ENCODE measurements around the gene SERPINB11. TPM values are rescaled to one million over a fixed set of nuclear protein-coding genes. Genes with fewer than 3 reads are reported as not detected.

Gene SERPINB11
- total and polyA plus RNA-seq, 4 donors, result 0.47 TPM; not detected in 3

DNA sequence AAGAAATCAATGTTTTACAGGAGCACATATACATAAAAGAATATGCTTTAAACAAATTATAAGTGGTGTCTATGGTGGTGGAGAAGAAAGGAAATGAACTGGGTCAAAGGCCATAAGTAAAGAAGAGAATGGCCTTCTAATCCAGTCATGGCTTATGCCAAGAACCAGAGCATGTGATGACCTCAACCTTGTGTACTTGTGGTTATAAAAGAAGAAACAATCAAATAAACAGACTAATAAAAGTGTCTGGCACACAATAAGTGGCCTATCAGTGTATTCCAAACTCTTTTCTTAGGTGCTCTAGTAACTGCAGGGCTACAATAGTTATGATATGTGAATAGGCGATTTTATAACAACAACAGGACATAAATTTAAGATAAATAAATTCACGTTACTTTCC lies 2.6 kb downstream of the SERPINB11 start:
- no peaks in the 10 kb centered on the region for H3K36me3 ChIP-seq (ENCODE audit: control insufficient read depth in 4 of 4, insufficient read depth in 3 of 4, low read depth in 1 of 4, low read length in 3 of 4)
- TF ChIP-seq RXRA (IDR thresholded peaks at IDR 0.05) (no peak), ATF3 (IDR thresholded peaks at IDR 0.05) (no peak), HNF4G (IDR thresholded peaks at IDR 0.05) (no peak)
- H3K4me3 ChIP-seq (ENCODE audit: low read depth in 1 of 3, low read length in 3 of 3), result no peak overlapping the region
- 87% methylated on average over 2 of the region's 2 CpGs for whole genome bisulfite sequencing
- peaks cover 0 to 3% (median 0%) of the 10 kb centered on the region in 4 donors for H3K4me1 ChIP-seq (ENCODE audit: control insufficient read depth in 4 of 4, insufficient read depth in 4 of 4, low read length in 3 of 4)
- no peak for DNase-seq (ENCODE audit: low spot score)
- no peaks in the 10 kb centered on the region for H3K9me3 ChIP-seq (ENCODE audit: control insufficient read depth in 4 of 4, low read length in 3 of 4)
- no peak overlapping the region for H3K27ac ChIP-seq (ENCODE audit: low read depth in 1 of 2, low read length in 2 of 2)
- H3K27me3 ChIP-seq (ENCODE audit: control insufficient read depth in 4 of 4, insufficient read depth in 4 of 4, low read length in 3 of 4), result no peaks in the 10 kb centered on the region
- H3K9ac ChIP-seq (ENCODE audit: low read depth in 1 of 2, low read length in 2 of 2), result no peak overlapping the region

DNA sequence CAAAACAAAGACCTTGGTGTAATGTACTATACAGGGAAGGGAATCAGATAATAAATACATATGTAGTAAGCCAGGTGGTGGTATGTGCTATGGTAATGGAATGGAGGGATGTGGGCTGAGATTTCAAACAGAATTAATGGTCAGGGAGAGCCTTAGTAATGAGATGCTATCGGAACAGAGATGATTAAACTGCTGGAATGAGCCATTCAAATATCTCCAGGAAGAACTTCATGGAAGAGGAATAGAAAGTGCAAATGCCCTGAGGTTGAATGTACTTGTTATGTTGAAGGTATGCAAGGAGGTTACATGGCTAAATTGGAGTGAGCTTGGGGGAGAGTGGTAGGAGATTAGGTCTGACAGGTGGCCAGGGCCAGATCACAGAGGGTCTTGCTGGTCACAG lies 5.1 kb downstream of the SERPINB11 start:
- H3K9me3 ChIP-seq (ENCODE audit: control insufficient read depth in 4 of 4, low read length in 3 of 4), result no peaks in the 10 kb centered on the region
- H3K36me3 ChIP-seq (ENCODE audit: control insufficient read depth in 4 of 4, insufficient read depth in 3 of 4, low read depth in 1 of 4, low read length in 3 of 4), result no peaks in the 10 kb centered on the region
- H3K27ac ChIP-seq (ENCODE audit: low read depth in 1 of 2, low read length in 2 of 2), result no peak overlapping the region
- no peak overlapping the region for H3K9ac ChIP-seq (ENCODE audit: low read depth in 1 of 2, low read length in 2 of 2)
- WGBS, result 85% methylated on average over 1 of the region's 1 CpG
- H3K27me3 ChIP-seq (ENCODE audit: control insufficient read depth in 4 of 4, insufficient read depth in 4 of 4, low read length in 3 of 4), result no peaks in the 10 kb centered on the region
- no peak for TF ChIP-seq YY1 (IDR thresholded peaks at IDR 0.05)
- no peak for TF ChIP-seq HNF4A (conservative IDR thresholded peaks at IDR 0.05)
- no peak for TF ChIP-seq JUND (IDR thresholded peaks at IDR 0.05)
- TF ChIP-seq FOXA1 (IDR thresholded peaks at IDR 0.05), result no peak
- no peak for TF ChIP-seq RXRA (IDR thresholded peaks at IDR 0.05)
- no peak for TF ChIP-seq FOXA2 (IDR thresholded peaks at IDR 0.05)
- no peak for TF ChIP-seq EGR1 (IDR thresholded peaks at IDR 0.05; ENCODE audit: low read depth in 2 of 2)
- no peak for TF ChIP-seq TAF1 (conservative IDR thresholded peaks at IDR 0.05)
- TF ChIP-seq REST (IDR thresholded peaks at IDR 0.05), result no peak
- TF ChIP-seq, protein P1, sequence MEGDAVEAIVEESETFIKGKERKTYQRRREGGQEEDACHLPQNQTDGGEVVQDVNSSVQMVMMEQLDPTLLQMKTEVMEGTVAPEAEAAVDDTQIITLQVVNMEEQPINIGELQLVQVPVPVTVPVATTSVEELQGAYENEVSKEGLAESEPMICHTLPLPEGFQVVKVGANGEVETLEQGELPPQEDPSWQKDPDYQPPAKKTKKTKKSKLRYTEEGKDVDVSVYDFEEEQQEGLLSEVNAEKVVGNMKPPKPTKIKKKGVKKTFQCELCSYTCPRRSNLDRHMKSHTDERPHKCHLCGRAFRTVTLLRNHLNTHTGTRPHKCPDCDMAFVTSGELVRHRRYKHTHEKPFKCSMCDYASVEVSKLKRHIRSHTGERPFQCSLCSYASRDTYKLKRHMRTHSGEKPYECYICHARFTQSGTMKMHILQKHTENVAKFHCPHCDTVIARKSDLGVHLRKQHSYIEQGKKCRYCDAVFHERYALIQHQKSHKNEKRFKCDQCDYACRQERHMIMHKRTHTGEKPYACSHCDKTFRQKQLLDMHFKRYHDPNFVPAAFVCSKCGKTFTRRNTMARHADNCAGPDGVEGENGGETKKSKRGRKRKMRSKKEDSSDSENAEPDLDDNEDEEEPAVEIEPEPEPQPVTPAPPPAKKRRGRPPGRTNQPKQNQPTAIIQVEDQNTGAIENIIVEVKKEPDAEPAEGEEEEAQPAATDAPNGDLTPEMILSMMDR (IDR thresholded peaks at IDR 0.05; ENCODE audit: low read depth, low read length, missing input control), result no peak
- TF ChIP-seq, protein P2, sequence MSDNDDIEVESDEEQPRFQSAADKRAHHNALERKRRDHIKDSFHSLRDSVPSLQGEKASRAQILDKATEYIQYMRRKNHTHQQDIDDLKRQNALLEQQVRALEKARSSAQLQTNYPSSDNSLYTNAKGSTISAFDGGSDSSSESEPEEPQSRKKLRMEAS (IDR thresholded peaks at IDR 0.05), result no peak
- TF ChIP-seq GABPA (IDR thresholded peaks at IDR 0.05 in 1 of 2, conservative IDR thresholded peaks at IDR 0.05 in 1 of 2), result no peak
- TF ChIP-seq, protein P3, sequence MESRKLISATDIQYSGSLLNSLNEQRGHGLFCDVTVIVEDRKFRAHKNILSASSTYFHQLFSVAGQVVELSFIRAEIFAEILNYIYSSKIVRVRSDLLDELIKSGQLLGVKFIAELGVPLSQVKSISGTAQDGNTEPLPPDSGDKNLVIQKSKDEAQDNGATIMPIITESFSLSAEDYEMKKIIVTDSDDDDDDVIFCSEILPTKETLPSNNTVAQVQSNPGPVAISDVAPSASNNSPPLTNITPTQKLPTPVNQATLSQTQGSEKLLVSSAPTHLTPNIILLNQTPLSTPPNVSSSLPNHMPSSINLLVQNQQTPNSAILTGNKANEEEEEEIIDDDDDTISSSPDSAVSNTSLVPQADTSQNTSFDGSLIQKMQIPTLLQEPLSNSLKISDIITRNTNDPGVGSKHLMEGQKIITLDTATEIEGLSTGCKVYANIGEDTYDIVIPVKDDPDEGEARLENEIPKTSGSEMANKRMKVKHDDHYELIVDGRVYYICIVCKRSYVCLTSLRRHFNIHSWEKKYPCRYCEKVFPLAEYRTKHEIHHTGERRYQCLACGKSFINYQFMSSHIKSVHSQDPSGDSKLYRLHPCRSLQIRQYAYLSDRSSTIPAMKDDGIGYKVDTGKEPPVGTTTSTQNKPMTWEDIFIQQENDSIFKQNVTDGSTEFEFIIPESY (IDR thresholded peaks at IDR 0.05), result no peak
- TF ChIP-seq SP1 (IDR thresholded peaks at IDR 0.05), result no peak
- no peak overlapping the region for H3K4me3 ChIP-seq (ENCODE audit: low read depth in 1 of 3, low read length in 3 of 3)
- no peaks in the 10 kb centered on the region for H3K4me1 ChIP-seq (ENCODE audit: control insufficient read depth in 4 of 4, insufficient read depth in 4 of 4, low read length in 3 of 4)
- DNase-seq (ENCODE audit: low spot score), result no peak
